OCI-LY1 (cell line): ENCODE data around the gene MYBPHL.

Experiments used
- CTCF ChIP-seq: fragments of 200-600 bp; sonication (generic), shearing (Covaris generic); IDR thresholded peaks from 2 replicates; pipeline ENCODE4 v1.5.1; 2017; ENCODE audit warnings: mild to moderate bottlenecking, antibody characterized with exemption, low read length, moderate library complexity, mixed read lengths
- EZH2 ChIP-seq: fragments of 200-600 bp; sonication (generic), shearing (Covaris generic); IDR thresholded peaks from 2 replicates; pipeline ENCODE4 v1.8.0; 2017; ENCODE audit warnings: borderline replicate concordance, mixed run types, mild to moderate bottlenecking, antibody characterized with exemption, low read length, moderate library complexity, mixed read lengths

- TF ChIP-seq CTCF, result no peak
- TF ChIP-seq EZH2, result no peak
These were observed 10.0 kb downstream of the MYBPHL start for GRCh38 chr1:109296782-109297181.
